Measurements from ENCODE around the gene PPP2R1B. TPM values are rescaled to one million over a fixed set of nuclear protein-coding genes. Genes with fewer than 3 reads are reported as not detected.

PPP2R1B gene
- total RNA-seq, 2 experiments from 2014 or later, result 34.5 to 39.2 TPM

DNA sequence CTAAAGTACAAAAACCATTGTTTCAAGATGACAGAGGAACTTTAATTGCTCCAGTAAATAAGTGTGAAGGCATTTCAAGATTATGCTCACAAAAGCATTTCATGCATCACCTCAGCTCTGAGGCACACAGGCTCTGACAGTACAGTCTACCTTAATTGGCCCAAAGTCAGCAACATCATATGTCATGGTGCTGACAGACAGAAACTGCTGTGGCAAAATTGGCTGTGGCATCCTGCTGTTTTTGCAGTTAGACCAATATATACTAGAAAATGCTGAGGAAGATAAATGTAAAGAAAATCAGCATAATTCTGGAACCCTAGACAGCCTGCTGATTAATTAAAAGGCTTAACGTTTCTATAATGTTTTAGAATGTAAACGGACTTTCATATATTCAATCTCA, 34.9 kb upstream of the PPP2R1B start:
- H3K27me3 Mint-ChIP-seq, result no peaks in the 10 kb centered on the region
- no peak for TF ChIP-seq CTCF (IDR thresholded peaks at IDR 0.05)
- peaks cover 92% of the 10 kb centered on the region for H3K36me3 Mint-ChIP-seq (ENCODE audit: low read depth)
- Histone ChIP-seq H3K4me1 (ENCODE audit: insufficient read depth, low read length) (no peaks in the 10 kb centered on the region), H3K27me3 (ENCODE audit: control insufficient read depth in 1 of 2, insufficient read depth in 2 of 2, low read length in 2 of 2) (no peaks in the 10 kb centered on the region), H3K9me3 (ENCODE audit: control insufficient read depth in 1 of 2, insufficient read depth in 1 of 2, low read length in 2 of 2) (peaks cover 0 to 3% of the 10 kb centered on the region in 2 experiments), H3K4me3 (ENCODE audit: low read length) (no peak overlapping the region), H3K36me3 (ENCODE audit: insufficient read depth, low read length) (peaks cover 33% of the 10 kb centered on the region), H3K27ac (ENCODE audit: low read depth in 1 of 2, low read length in 2 of 2) (no peak overlapping the region)
- intact Hi-C loops (cut with DNase I, micrococcal nuclease), result no loop called here
- no peaks in the 10 kb centered on the region for H3K9me3 Mint-ChIP-seq
- no peak for DNase-seq
- ChIA-PET CTCF (no interaction called here), POLR2A (no interaction called here)
- ATAC-seq (ENCODE audit: poor library complexity), result no peak
- H3K4me1 Mint-ChIP-seq (ENCODE audit: low read depth), result no peaks in the 10 kb centered on the region
- no peak overlapping the region for H3K27ac Mint-ChIP-seq
- no peak overlapping the region for H3K4me3 Mint-ChIP-seq

- DNase-seq, result no peak
- Histone ChIP-seq H3K36me3 (ENCODE audit: insufficient read depth, low read length) (peaks cover 21% of the 10 kb centered on the region), H3K27me3 (ENCODE audit: control insufficient read depth in 1 of 2, insufficient read depth in 2 of 2, low read length in 2 of 2) (no peaks in the 10 kb centered on the region), H3K27ac (ENCODE audit: low read depth in 1 of 2, low read length in 2 of 2) (no peak overlapping the region), H3K4me1 (ENCODE audit: insufficient read depth, low read length) (no peaks in the 10 kb centered on the region), H3K9me3 (ENCODE audit: control insufficient read depth in 1 of 2, insufficient read depth in 1 of 2, low read length in 2 of 2) (peaks cover 0 to 3% of the 10 kb centered on the region in 2 experiments), H3K4me3 (ENCODE audit: low read length) (no peak overlapping the region)
- Mint-ChIP-seq H3K27me3 (no peaks in the 10 kb centered on the region), H3K9me3 (no peaks in the 10 kb centered on the region), H3K4me3 (no peak overlapping the region), H3K27ac (no peak overlapping the region), H3K4me1 (ENCODE audit: low read depth) (no peaks in the 10 kb centered on the region), H3K36me3 (ENCODE audit: low read depth) (peaks cover 82% of the 10 kb centered on the region)
- no peak for ATAC-seq (ENCODE audit: poor library complexity)
- POLR2A ChIA-PET, result no interaction called here
- intact Hi-C loops (cut with DNase I, micrococcal nuclease), result no loop called here
- CTCF ChIA-PET, result no interaction called here
- TF ChIP-seq CTCF (IDR thresholded peaks at IDR 0.05), result no peak
Measured at GRCh38 chr11:111798279-111798678, 32.1 kb upstream of the PPP2R1B start.

DNA sequence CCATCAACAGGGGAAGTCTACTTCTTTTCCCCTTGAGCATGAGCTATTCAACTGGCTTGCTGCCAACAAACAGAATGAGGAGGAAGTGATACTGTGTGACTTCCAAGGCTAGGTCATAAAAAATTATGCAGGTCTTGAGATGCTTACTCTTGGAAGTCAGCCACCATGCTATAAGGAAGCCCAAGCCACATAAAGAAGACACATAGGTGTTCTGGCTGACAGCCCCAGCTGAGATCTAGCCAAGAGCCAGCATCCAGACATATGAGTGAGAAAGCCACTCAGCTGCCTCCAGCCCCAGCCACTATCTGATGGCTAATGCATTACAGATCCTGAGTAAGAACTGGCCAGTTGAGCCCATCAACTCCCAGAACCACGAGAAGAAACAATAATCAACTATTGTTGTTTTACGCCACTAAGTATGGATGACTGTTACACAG, 31.0 kb upstream of the PPP2R1B start:
- H3K27me3 Mint-ChIP-seq, result no peaks in the 10 kb centered on the region
- ChIA-PET POLR2A (no interaction called here), CTCF (no interaction called here)
- intact Hi-C loops (cut with DNase I, micrococcal nuclease), result no loop called here
- H3K4me3 ChIP-seq (ENCODE audit: low read length), result no peak overlapping the region
- no peaks in the 10 kb centered on the region for H3K9me3 Mint-ChIP-seq
- H3K27me3 ChIP-seq (ENCODE audit: control insufficient read depth in 1 of 2, insufficient read depth in 2 of 2, low read length in 2 of 2), result no peaks in the 10 kb centered on the region
- TF ChIP-seq CTCF (IDR thresholded peaks at IDR 0.05), result no peak
- ATAC-seq (ENCODE audit: poor library complexity) (no peak), DNase-seq (peak in 3 of 14 experiments; percentile 4 to 23 (median 12))
- H3K36me3 ChIP-seq (ENCODE audit: insufficient read depth, low read length), result peaks cover 19% of the 10 kb centered on the region
- no peak overlapping the region for H3K27ac ChIP-seq (ENCODE audit: low read depth in 1 of 2, low read length in 2 of 2)
- H3K9me3 ChIP-seq (ENCODE audit: control insufficient read depth in 1 of 2, insufficient read depth in 1 of 2, low read length in 2 of 2), result peaks cover 0 to 3% of the 10 kb centered on the region in 2 experiments
- H3K4me1 ChIP-seq (ENCODE audit: insufficient read depth, low read length), result no peaks in the 10 kb centered on the region
- H3K36me3 Mint-ChIP-seq (ENCODE audit: low read depth), result peaks cover 72% of the 10 kb centered on the region
- no peaks in the 10 kb centered on the region for H3K4me1 Mint-ChIP-seq (ENCODE audit: low read depth)
- no peak overlapping the region for H3K4me3 Mint-ChIP-seq
- no peak overlapping the region for H3K27ac Mint-ChIP-seq

Data from CD4-positive, alpha-beta T cell (primary cell).